ENCODE measurements around the gene CELF4.

DNA sequence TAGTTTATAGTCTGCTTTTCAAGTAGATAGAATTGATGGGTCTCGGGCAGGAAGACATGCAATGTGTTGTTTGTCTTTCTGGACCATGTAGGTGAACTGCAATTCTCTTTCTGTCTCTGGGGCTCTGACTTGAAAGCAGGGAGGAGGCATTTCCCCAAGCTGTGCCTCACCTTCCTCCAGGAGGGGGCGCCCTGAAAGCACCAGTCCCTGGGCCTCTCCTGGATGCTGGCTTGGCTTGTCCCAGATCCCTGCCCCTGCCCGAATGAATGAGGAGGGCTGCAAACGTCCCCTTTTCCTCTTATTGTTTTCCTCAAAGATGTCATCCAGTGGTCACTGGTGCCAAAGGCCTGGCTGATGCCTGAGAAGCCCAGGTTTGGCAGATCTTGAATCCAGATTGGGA is 270.6 kb downstream of the CELF4 start:
- TF ChIP-seq POLR2AphosphoS5 (IDR thresholded peaks at IDR 0.05; ENCODE audit: low read depth, low read length), result no peak
- no peak for TF ChIP-seq TAF1 (IDR thresholded peaks at IDR 0.05; ENCODE audit: borderline replicate concordance, low read depth, low read length)

All from GM12892 (cell line).